ENCODE results near the gene CCT5.

DNA sequence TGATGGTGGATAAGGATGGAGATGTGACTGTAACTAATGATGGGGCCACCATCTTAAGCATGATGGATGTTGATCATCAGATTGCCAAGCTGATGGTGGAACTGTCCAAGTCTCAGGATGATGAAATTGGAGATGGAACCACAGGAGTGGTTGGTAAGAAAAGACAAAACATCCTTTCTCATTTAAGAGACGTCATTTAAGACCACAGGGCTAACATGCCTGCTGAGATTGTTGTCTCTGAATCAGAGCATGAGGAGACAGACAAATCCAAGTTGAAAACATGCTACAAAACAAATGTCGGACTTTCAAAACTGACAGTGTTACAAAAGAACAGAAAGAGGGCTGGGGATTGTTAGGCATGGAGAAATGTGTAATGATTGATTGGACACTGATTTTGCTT is 4.6 kb downstream of the CCT5 start:
- TF ChIP-seq CTCF (IDR thresholded peaks at IDR 0.05) (no peak), POLR2AphosphoS5 (IDR thresholded peaks at IDR 0.05) (no peak), POLR2A (IDR thresholded peaks at IDR 0.05; ENCODE audit: low read depth) (no peak), EP300 (IDR thresholded peaks at IDR 0.05) (no peak)

Data from esophagus muscularis mucosa (tissue), 4 donors.